ENCODE data around the gene ZNF385C.

ZNF385C gene

DNA sequence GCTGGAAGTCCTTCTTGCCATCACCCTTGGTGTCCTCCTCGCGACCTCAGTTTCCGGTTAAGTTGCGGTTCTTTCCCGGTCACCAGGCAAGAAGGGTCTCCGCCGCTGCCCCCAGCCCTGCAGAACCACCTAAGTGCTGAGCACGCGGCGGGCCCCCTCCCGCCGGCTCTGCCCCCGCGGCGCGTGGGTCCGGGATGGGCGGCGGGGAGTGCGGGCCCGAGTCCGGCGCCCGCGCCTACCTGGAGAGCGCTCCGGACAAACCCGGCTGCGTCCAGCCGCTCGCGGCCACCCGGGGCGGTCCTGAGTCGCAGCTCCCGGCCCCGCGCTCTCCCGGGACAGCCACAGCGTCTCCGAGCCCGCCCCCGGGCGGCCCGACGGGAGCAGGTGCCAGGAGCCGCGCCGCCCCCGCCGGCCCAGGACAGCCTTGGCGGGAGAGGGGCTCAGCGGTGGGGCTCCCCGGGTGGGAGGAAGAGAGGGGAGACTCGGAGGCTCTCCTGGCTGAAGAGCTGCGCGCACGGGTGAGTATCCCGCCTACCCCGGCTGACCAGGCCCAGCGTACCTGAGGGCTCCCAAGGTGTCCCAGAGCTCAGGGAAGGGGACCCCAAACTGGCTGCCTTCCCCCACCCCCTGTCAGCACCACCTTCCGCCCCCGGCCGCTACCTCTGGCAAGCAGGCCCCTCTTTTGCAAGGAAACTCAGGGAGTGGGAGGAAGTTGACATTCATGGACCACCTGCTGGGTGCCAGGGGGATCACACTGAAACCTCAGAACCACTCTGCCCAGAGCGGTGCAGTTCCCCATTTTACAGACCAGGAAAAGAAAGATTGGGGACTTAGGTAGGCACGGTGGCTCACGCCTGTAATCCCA is 25.7 kb downstream of the ZNF385C start:
- FAIRE-seq = no peak

GRCh38 chr17:42071810-42072209 is 26.5 kb downstream of the ZNF385C start:
- no peak for FAIRE-seq

DNA sequence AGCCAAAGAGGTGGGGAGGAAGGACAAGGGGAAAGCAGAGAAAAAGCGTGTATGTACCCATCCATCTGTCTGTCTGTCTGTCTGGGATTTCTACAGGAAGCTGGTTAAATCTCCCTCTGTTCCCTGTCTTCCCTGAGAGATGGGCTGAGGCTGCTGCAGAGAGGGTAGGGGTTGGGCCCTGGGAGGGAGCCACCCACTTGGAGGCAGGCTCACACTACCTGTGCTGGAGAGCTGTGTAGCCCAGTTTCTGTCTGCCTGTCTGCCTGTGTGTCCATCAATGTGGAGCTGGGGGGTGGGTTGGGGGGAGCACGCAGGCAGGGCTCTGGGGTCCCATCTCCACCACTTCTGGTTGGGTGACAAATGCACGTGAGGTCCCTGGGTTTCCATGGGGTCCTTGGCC is 29.3 kb downstream of the ZNF385C start:
- no peak for FAIRE-seq

DNA sequence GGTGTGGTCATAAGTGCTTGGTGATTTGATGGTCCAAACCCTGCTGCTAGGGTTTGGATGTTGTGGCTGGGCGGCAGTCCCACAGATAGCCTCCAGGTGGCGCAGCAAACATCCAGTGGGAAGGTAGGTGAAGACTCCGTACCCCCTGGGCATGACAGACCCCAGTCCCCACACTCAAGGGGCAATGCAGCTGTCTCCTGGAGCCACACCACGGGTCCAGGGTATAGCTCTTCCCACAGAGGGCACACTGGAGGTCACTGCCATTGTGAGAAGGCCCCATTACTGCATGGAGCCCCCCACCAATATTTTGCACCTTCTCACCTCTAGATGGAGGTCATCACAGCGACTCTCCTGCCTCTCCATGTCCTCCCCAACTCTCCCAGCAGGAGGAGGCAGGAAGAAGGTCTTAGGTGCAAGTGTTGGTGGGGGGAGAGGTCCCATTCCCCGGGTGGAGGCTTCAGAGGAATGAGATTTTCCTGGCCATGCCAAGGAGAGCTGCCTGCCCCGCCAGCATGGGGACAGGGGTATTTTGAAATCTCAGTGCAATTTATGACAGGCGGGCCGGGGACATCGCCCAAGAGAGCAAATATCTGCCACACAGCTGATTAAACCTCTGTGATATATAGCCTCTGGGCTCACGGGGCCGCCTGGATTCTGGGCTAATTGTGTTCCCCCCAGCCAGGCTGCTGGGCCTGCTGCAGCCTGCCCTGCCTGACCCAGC is 30.7 kb downstream of the ZNF385C start:
- no peak for FAIRE-seq

DNA sequence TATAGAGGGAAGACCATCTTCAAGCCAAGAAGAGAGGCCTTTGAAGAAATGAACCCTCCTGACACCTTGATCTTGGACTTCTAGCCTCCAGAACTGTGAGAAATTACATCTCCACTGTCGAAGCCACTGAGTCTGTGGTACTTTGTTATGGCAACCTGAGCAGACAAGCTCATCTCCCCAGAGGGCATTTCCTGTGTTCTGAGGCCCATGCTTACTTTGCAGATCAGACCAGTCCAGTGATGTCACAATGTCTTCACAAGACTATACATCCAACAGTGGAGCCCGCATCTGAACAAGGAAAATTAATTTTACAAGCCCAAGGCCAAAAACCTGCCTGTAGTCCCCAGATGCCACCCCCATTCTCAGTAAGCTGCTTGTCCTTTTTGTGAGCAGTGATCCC is 33.1 kb downstream of the ZNF385C start:
- FAIRE-seq = no peak

- FAIRE-seq = no peak
Measured at GRCh38 chr17:42062681-42063080, 35.6 kb downstream of the ZNF385C start.

- no peak for FAIRE-seq
Measured at GRCh38 chr17:42061646-42062487, 36.4 kb downstream of the ZNF385C start.

DNA sequence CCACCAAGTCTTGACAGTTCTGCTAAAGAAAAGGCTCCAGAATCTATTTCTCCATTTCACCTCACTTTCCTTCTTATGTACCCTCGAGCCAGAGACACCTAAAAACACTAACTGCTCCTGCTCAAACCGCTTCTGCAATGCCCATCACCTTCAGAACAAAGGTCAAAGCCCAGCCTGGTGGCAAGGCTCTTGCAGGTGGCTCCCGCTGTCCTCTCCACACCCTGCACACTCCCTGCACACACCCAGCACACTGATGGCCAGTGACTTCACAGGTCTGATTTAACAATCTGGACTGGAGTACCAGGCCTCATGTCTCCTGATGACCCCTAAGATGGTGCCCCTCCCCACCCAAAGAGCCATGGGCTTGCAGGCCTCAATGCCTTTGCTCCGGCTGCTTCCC is 38.0 kb downstream of the ZNF385C start:
- no peak for FAIRE-seq

DNA sequence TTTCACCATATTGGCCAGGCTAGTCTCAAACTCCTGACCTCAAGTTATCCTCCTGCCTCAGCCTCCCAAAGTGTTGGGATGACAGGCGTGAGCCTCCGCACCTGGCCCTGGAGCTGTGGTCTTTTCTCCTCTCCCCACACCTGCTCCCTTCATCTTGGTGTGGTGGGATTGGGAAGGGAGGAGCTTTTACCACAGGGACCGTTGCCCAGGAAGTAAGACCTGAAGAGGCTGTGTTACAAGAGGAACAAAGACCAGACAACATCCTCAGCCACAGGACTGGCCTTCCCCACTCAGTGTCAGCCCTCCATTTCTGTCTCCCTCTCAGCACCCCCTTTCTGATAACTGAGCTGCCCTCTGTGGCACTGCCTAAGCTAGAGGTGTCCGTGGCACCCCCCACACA is 38.5 kb downstream of the ZNF385C start:
- no peak for FAIRE-seq

DNA sequence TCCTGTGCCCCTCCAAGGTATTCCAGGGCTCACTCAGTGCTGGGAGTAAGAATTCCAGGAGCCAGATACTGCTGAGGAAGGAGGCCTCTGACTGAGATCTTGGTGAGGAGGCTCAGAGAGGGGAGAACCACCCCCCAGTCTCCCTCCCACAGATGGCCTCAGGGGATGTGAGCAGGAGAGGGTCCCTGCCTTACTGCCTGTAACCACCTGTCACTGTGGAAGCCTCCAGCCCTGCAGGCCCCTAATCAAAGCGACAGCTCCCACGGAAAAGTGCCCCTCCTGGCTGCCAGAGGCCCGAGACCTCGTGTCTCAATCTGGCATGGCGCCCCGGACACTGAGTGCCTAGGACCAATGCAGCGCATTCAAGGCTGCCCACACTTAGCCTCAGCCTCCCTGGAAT is 40.2 kb downstream of the ZNF385C start:
- no peak for FAIRE-seq

DNA sequence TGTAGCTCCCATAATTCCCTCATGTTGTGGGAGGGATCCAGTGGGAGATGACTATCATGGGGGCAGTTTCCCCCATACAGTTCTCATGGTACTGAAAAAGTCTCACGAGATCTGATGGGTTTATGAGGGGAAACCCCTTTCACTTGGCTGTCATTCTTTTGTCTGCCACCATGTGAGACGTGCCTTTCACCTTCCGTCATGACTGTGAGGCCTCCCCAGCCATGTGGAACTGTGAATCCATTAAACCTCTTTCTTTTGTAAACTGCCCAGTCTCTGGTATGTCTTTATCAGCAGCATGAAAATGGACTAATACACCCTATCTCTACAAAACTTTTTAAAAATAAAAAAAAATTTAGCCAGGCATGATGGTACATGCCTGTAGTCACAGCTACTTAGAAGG is 41.6 kb downstream of the ZNF385C start:
- no peak for FAIRE-seq

DNA sequence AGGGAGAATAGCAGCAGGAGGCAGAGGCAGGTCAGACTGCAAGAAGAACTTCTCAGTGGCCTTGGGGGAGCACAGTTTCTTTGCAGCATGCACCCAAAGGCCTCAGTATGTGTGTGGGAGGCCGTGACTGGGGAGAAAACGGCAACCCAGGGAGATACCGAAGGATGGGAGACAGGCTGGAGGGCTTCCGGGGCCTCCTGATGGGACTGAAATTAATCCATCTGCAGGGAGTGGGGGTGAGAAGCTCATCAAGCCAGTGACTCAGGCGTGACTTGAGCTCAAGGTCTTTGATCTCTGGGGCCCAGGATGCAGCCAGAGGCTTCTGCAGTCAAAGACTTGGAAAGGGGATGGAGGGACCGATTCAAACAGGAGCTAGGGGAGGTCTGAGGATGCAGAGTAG is 42.8 kb downstream of the ZNF385C start:
- no peak for FAIRE-seq

GRCh38 chr17:42055027-42055426 is 43.2 kb downstream of the ZNF385C start:
- no peak for FAIRE-seq

DNA sequence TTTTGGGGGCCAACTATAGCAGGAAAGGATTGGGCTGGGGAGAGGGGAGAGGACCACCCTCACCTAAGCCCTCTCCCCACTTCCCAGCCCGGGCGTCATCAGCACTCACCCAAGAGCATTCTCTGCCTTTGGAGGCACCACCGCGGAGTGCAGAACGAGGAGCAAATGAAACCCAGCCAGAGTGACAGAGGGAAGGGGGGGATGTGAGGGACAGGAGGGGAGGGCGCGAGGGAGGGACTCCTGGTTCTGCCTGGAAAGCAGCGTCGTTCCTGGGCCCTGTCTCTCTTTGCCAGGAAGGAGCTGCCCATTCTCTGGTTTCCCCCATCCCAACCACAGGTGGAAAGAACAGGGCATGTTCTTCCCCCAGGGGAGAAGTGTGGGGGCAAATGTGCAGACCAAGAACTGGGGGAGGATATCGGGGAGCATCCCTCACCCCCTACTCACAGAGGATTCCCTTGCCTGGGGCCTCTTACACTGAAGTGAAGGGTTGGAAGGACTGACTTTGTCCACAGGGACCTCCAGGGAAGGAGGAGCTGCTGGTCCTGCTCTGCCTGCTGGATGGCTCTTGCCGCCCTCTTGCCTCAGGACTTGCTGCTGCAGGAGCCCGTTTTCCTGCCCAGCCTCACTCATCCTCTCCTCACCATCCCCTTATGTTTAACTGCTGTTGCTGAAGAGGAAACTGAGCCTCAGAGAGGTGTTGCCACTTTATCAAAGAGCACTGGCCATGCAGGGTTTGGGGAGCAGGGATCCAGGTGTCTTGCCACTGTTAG is 44.4 kb downstream of the ZNF385C start:
- no peak for FAIRE-seq

DNA sequence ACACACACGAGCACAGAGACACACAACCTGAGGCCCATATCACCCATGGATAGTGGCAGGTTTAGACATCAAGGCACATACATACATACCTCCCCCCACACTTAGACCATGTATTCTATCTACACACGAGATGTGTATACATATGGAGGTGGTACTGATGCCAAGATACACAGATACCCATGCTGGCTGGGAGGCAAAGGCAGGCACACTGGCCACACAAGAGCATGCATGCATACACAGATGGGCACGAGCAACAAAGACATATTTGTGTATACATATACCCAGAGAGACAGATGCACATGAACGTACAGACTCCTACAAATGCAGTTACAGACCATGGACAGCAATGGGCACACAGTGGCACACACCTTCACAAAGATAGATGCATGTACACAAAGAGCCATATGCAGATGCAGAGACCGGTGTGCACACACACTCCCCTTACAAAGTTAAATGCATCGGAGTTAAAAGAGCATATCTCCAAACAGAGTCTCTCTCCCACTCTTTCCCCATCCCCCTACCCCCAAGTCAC is 45.9 kb downstream of the ZNF385C start:
- FAIRE-seq = no peak

DNA sequence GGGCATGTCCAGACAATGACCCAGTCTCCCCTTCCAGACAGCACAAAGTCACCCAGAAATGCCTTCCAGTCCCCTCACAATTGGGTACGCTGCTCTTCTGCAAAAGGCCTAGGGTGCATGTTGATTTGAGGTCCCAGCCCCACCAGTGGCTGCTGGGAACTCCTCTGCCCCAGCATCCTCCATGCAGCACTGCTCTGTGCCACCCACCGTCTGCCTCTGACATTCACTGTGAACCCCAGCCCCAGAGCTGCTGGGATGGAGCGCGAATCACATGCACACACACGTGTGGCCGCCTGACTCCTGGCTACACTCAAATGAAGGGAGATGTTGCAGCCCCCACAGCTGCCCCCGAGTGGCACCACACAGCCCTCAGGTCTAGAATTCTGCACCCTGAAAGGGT is 46.6 kb downstream of the ZNF385C start:
- no peak for FAIRE-seq

- no peak for FAIRE-seq
Measured at GRCh38 chr17:42051013-42051400, 47.3 kb downstream of the ZNF385C start.

GRCh38 chr17:42050393-42051012 is 47.8 kb downstream of the ZNF385C start, which contains the start of gene C17orf113:
Gene C17orf113, minus strand, starts transcription at chr17:42050601. Its CDS starts 7,225 bp downstream, at chr17:42043376.
- no peak for FAIRE-seq

DNA sequence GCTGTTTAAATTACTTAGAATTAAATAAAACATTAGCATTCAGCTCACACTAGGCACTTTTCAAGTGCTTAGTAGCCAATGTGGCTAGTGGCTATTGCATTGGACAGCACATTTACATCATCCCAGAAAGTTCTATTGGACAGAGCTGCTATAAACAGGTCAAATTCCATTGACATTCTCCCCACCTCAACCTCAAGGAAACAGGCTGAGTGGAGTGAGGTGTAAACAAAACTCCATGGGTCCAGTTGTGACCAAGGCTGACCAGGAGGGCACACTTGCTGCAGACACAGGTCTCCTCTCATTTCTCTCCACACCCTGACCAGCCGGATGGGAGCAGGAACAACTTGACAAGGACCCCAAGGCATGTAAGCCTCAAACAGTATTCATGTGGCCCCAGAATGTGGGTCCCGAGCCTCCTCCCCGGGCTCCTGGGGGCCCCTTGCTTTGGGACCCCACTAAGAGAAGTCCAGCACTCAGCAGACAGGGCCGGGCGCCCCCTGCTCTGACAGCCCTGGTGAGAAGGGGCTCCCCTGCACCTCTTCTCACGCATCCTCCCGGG is 48.4 kb downstream of the ZNF385C start:
- FAIRE-seq = no peak

GRCh38 chr17:42047343-42047742 is 50.9 kb downstream of the ZNF385C start:
- FAIRE-seq = no peak

- FAIRE-seq = no peak
Measured at GRCh38 chr17:42045719-42046118, 52.6 kb downstream of the ZNF385C start.

Measured in TTC549 (cell line).